AG04449 (cell line): ENCODE data around the gene BEST2.

Experiments used
- CTCF ChIA-PET: fragments of 350-600 bp; formaldehyde crosslinking; extraction: SDS; loops from one replicate; lab custom pipeline; 2021; ENCODE audit warnings: antibody characterized with exemption; lab: Yijun Ruan, JAX
- POLR2A ChIA-PET: fragments of 400-600, 350-600 bp; formaldehyde crosslinking; extraction: SDS; loops from one replicate; lab custom pipeline; 2020; ENCODE audit warnings: antibody characterized with exemption, inconsistent platforms; lab: Yijun Ruan, JAX
- DNase-seq: peaks from one replicate; pipeline ENCODE4 v3.0.0-alpha.2; 2010; ENCODE audit warnings: low read depth, low spot score
- H3K4me3 ChIP-seq: 2 replicates; pipeline ENCODE4 v1.5.1; 2011; ENCODE audit warnings: low read depth, mild to moderate bottlenecking, control low read depth, low read length
- CTCF ChIP-seq: IDR thresholded peaks from one replicate; pipeline ENCODE4 v1.5.1; 2011; ENCODE audit warnings: mild to moderate bottlenecking, moderate library complexity, low read length, control low read depth, inconsistent platforms; ENCODE audit not compliant: insufficient read depth; ENCODE audit errors: missing control alignments

The BEST2 gene

GRCh38 chr19:12751635-12752034, at the start of gene BEST2:
BEST2 (plus strand) TSS chr19:12751791; CDS start chr19:12752593, 802 bp downstream.
- TF ChIP-seq CTCF: no peak
- DNase-seq: no peak
- CTCF ChIA-PET: interaction anchor here (29.3 to 31.4 kb wide), 2 partner anchors 11 to 47 kb away, joined by 660 to 1565 read pairs; partner anchors contain the start of genes JUNB, PRDX2, RNASEH2A and THSD8
- POLR2A ChIA-PET: interaction anchor here (0.6 kb wide), 1 partner anchor 190 kb away, joined by 3 read pairs; no protein-coding TSS in a partner anchor
- no peak within 1 kb of the TSS for H3K4me3 ChIP-seq

GRCh38 chr19:12703046-12703445, 48.5 kb upstream of the BEST2 start:
- H3K4me3 ChIP-seq: no peak overlapping the region
- CTCF ChIA-PET: interaction anchor here (1.1 kb wide), 1 partner anchor 74 kb away, joined by 3 read pairs; no protein-coding TSS in a partner anchor
- no peak for DNase-seq
- POLR2A ChIA-PET: no interaction called here
- no peak for TF ChIP-seq CTCF

- no peak for TF ChIP-seq CTCF
- CTCF ChIA-PET: interaction anchor here (1.2 to 1.4 kb wide), 2 partner anchors 9 to 10 kb away, joined by 3 to 4 read pairs; no protein-coding TSS in a partner anchor
- POLR2A ChIA-PET: no interaction called here
Measured at GRCh38 chr19:12705169-12705568, 46.4 kb upstream of the BEST2 start.

GRCh38 chr19:12705654-12706331, 45.8 kb upstream of the BEST2 start:
- ChIA-PET POLR2A (no interaction called here), CTCF (interaction anchor here (1.1 to 1.2 kb wide), 2 partner anchors 8 to 10 kb away, joined by 3 read pairs; no protein-coding TSS in a partner anchor)

More at GRCh38 chr19:12705169-12705568, 46.4 kb upstream of the BEST2 start:
- DNase-seq: no peak
- no peak overlapping the region for H3K4me3 ChIP-seq

GRCh38 chr19:12706332-12706718, 45.3 kb upstream of the BEST2 start:
- H3K4me3 ChIP-seq: no peak overlapping the region
- DNase-seq: no peak
- TF ChIP-seq CTCF: no peak
- ChIA-PET POLR2A (no interaction called here), CTCF (interaction anchor here (1.1 to 1.2 kb wide), 2 partner anchors 8 to 9 kb away, joined by 3 read pairs; no protein-coding TSS in a partner anchor)

More at GRCh38 chr19:12705654-12706331, 45.8 kb upstream of the BEST2 start:
- no peak for TF ChIP-seq CTCF
- no peak overlapping the region for H3K4me3 ChIP-seq
- no peak for DNase-seq

GRCh38 chr19:12708641-12709040, 43.0 kb upstream of the BEST2 start:
- TF ChIP-seq CTCF: no peak
- ChIA-PET CTCF (interaction anchor here (0.9 to 1.9 kb wide), 8 partner anchors 9 to 139 kb away, joined by 3 to 8 read pairs (median 4); no protein-coding TSS in a partner anchor), POLR2A (interaction anchor here (0.9 kb wide), 1 partner anchor 12 kb away, joined by 5 read pairs; the partner anchor contains the start of gene FBXW9)
- no peak overlapping the region for H3K4me3 ChIP-seq
- DNase-seq: no peak
